HFF-Myc (cell line): ENCODE data around the gene CD86.

ENCODE experiments used
- DNase-seq: peaks from one replicate; pipeline ENCODE4 v3.0.0-alpha.2; 2011; ENCODE audit warnings: low read depth; ENCODE audit errors: extremely low read depth
- H3K4me3 ChIP-seq: replicated peaks from 2 replicates; pipeline ENCODE4 v1.5.1; 2011; ENCODE audit warnings: low read depth, mild to moderate bottlenecking, control low read depth, low read length
- CTCF ChIP-seq: IDR thresholded peaks from 2 replicates; pipeline ENCODE4 v1.5.1; 2012; ENCODE audit warnings: mild to moderate bottlenecking, low read depth, low read length, control low read depth; ENCODE audit errors: missing control alignments

The CD86 gene

GRCh38 chr3:122055215-122055614 lies at the start of gene CD86:
CD86 (plus strand) TSS chr3:122055362; CDS start chr3:122055490, 128 bp downstream.
- no peak within 1 kb of the TSS for H3K4me3 ChIP-seq
- no peak for DNase-seq
- TF ChIP-seq CTCF = no peak

GRCh38 chr3:122006267-122006666 lies 48.9 kb upstream of the CD86 start:
- no peak overlapping the region for H3K4me3 ChIP-seq
- DNase-seq = no peak
- no peak for TF ChIP-seq CTCF

- H3K4me3 ChIP-seq = no peak overlapping the region
- no peak for TF ChIP-seq CTCF
- no peak for DNase-seq
These were observed 47.0 kb upstream of the CD86 start for GRCh38 chr3:122008166-122008565.

GRCh38 chr3:122010506-122010905 lies 44.7 kb upstream of the CD86 start:
- TF ChIP-seq CTCF = no peak
- DNase-seq = no peak
- H3K4me3 ChIP-seq = no peak overlapping the region

- no peak for DNase-seq
- no peak overlapping the region for H3K4me3 ChIP-seq
- no peak for TF ChIP-seq CTCF
These were observed 43.8 kb upstream of the CD86 start for GRCh38 chr3:122011396-122011795.

GRCh38 chr3:122012821-122013220 lies 42.3 kb upstream of the CD86 start:
- no peak overlapping the region for H3K4me3 ChIP-seq
- TF ChIP-seq CTCF = no peak
- no peak for DNase-seq

- no peak overlapping the region for H3K4me3 ChIP-seq
- TF ChIP-seq CTCF = no peak
- no peak for DNase-seq
These were observed 41.7 kb upstream of the CD86 start for GRCh38 chr3:122013448-122013925.
